Measurements from ENCODE around the gene RAB34. TPM values are rescaled to one million over a fixed set of nuclear protein-coding genes. Genes with fewer than 3 reads are reported as not detected.

Gene RAB34
- total RNA-seq, 1 donor from 2014 or later = 68.7 TPM

GRCh38 chr17:28693869-28694268, 23.8 kb downstream of the RAB34 start:
- FAIRE-seq (no peak), DNase-seq (ENCODE audit: low read depth) (no peak)
- TF ChIP-seq CTCF (IDR thresholded peaks at IDR 0.05; ENCODE audit: insufficient read depth, low read length, severe bottlenecking) = no peak
- Histone ChIP-seq H3K27me3 (ENCODE audit: control insufficient read depth, insufficient read depth, low read length) (no peaks in the 10 kb centered on the region), H3K4me3 (ENCODE audit: low read depth, low read length) (no peak overlapping the region), H3K36me3 (ENCODE audit: control insufficient read depth, insufficient read depth, low read length) (peaks cover 41% of the 10 kb centered on the region)

- TF ChIP-seq CTCF (IDR thresholded peaks at IDR 0.05; ENCODE audit: insufficient read depth, low read length, severe bottlenecking) = no peak
- FAIRE-seq (no peak), DNase-seq (ENCODE audit: low read depth) (no peak)
- no peaks in the 10 kb centered on the region for H3K27me3 ChIP-seq (ENCODE audit: control insufficient read depth, insufficient read depth, low read length)
- peaks cover 34% of the 10 kb centered on the region for H3K36me3 ChIP-seq (ENCODE audit: control insufficient read depth, insufficient read depth, low read length)
- no peak overlapping the region for H3K4me3 ChIP-seq (ENCODE audit: low read depth, low read length)
Observed at GRCh38 chr17:28689011-28689410, 28.7 kb downstream of the RAB34 start.

GRCh38 chr17:28688481-28688880, 29.2 kb downstream of the RAB34 start:
- no peak for DNase-seq (ENCODE audit: low read depth)
- H3K36me3 ChIP-seq (ENCODE audit: control insufficient read depth, insufficient read depth, low read length) = peaks cover 34% of the 10 kb centered on the region
- no peak for FAIRE-seq
- no peaks in the 10 kb centered on the region for H3K27me3 ChIP-seq (ENCODE audit: control insufficient read depth, insufficient read depth, low read length)
- no peak overlapping the region for H3K4me3 ChIP-seq (ENCODE audit: low read depth, low read length)
- TF ChIP-seq CTCF (IDR thresholded peaks at IDR 0.05; ENCODE audit: insufficient read depth, low read length, severe bottlenecking) = no peak

- FAIRE-seq (no peak), DNase-seq (ENCODE audit: low read depth) (no peak)
- H3K36me3 ChIP-seq (ENCODE audit: control insufficient read depth, insufficient read depth, low read length) = peaks cover 52% of the 10 kb centered on the region
- H3K4me3 ChIP-seq (ENCODE audit: low read depth, low read length) = no peak overlapping the region
- no peak for TF ChIP-seq CTCF (IDR thresholded peaks at IDR 0.05; ENCODE audit: insufficient read depth, low read length, severe bottlenecking)
- no peaks in the 10 kb centered on the region for H3K27me3 ChIP-seq (ENCODE audit: control insufficient read depth, insufficient read depth, low read length)
Observed at GRCh38 chr17:28686296-28686695, 31.4 kb downstream of the RAB34 start.

- peaks cover 50% of the 10 kb centered on the region for H3K36me3 ChIP-seq (ENCODE audit: control insufficient read depth, insufficient read depth, low read length)
- no peak for FAIRE-seq
- no peak for DNase-seq (ENCODE audit: low read depth)
- H3K4me3 ChIP-seq (ENCODE audit: low read depth, low read length) = no peak overlapping the region
- TF ChIP-seq CTCF (IDR thresholded peaks at IDR 0.05; ENCODE audit: insufficient read depth, low read length, severe bottlenecking) = no peak
- H3K27me3 ChIP-seq (ENCODE audit: control insufficient read depth, insufficient read depth, low read length) = no peaks in the 10 kb centered on the region
Observed at GRCh38 chr17:28685366-28685765, 32.3 kb downstream of the RAB34 start.

GRCh38 chr17:28684963-28685362, 32.7 kb downstream of the RAB34 start:
- no peak for TF ChIP-seq CTCF (IDR thresholded peaks at IDR 0.05; ENCODE audit: insufficient read depth, low read length, severe bottlenecking)
- Histone ChIP-seq H3K36me3 (ENCODE audit: control insufficient read depth, insufficient read depth, low read length) (peaks cover 46% of the 10 kb centered on the region), H3K27me3 (ENCODE audit: control insufficient read depth, insufficient read depth, low read length) (no peaks in the 10 kb centered on the region), H3K4me3 (ENCODE audit: low read depth, low read length) (no peak overlapping the region)
- FAIRE-seq (no peak), DNase-seq (ENCODE audit: low read depth) (no peak)
